Iris pigment epithelial cell (primary cell): Measurements from ENCODE around the gene OLIG3.

Experiments
- DNase-seq: peaks from one replicate; pipeline ENCODE4 v3.0.0-alpha.2; 2011; ENCODE audit warnings: low read depth

The OLIG3 gene

GRCh38 chr6:137494281-137494987, at the start of gene OLIG3:
OLIG3 (minus strand) TSS chr6:137494394; CDS start chr6:137494170, 224 bp downstream.
- no peak for DNase-seq

- no peak for DNase-seq
Measured at GRCh38 chr6:137543114-137543513, 48.9 kb upstream of the OLIG3 start.

- no peak for DNase-seq
Measured at GRCh38 chr6:137542713-137543112, 48.5 kb upstream of the OLIG3 start.

DNA sequence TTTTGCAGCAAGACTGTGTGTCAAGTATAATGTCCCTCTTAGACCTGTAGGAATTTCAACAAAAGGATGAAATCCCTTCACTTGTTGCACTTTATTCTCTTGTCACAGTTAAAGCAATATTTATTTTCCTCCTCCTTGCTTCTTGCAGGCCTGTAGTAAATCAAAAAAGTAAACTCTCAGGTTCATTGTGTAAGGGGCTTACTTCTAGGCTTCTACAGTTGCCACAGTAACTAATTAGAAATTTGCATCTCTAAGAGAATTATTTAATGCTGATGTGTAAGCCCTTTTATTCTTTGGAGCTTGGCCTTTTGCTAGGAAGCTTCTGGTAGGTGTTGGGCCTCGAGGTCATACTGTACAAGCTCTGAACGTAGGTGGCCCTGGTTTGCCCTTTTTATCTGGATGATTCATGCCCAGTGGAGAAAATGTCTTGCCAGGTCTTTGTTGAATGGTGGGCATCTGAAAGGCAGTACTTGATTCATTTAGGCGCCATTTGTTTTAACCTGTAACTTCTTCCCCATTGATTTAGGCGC, 47.4 kb upstream of the OLIG3 start:
- no peak for DNase-seq

GRCh38 chr6:137536104-137536773, 42.0 kb upstream of the OLIG3 start:
- DNase-seq, result no peak

- DNase-seq, result no peak
Measured at GRCh38 chr6:137531376-137532092, 37.3 kb upstream of the OLIG3 start.

DNA sequence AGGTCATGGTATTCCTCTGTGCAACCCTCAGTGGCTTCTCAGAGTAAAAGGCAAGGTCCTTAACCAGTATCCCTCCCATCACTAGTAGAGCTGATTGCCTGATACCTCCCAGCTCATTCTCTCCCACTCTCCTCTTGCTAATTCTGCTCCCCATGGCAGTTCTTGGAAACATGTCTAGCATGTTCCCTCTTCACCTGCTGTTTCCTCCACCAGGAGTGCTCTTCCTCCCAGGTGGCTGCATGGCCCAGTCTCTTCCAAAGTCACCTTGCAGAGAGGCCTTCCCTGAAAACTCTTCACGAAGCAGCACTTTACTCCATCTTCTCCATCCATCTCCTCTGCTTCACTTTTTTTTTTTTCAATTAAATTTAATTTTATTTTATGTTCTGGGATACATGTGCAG, 36.2 kb upstream of the OLIG3 start:
- no peak for DNase-seq

DNA sequence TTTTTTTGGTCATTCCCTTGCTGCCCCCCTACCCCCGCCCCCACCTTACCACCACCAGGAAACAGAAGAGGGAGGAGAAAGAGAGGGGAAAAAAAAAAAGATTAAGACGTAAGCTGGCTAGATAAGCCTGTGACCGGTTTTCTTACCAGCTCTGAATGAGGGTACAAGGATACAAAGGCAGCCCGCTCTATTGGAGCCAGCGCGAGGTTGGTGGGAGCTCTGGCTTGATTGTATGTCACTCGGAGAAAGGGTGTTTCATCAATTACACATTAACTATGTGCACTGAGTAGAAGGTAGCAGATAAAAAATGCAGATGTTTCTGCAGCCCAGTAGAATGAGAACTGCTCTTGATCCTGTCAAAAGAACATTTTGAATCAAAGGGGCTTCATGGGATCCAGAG, 28.6 kb upstream of the OLIG3 start:
- no peak for DNase-seq

DNA sequence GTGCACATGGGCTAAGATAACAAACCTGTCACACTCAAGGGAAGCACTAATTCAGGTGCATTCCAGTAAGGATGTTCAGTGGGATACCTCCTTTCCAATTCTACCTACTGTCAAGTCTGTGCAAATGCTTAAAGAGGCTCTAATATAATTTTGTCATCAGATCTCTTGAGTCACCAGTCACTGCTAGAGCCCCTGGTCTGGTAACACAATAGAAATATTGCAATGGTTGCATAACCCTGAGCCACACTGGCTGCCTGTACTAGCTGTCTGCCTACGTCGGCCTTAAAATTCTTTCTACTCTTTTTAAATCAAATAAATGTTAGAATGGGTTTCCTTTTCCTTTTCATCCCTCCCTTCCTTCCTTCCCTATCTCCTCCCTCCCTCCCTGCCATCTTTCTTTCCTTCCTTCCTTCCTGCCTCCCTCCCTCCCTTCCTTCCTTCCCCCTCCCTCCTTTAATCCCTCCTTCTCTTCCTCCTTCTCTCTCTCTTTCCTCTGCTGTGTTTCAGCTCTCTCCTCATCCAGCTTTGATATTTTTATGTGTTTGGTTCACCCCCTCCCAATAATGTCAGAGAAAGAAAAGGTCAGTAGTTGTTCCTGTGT, 28.1 kb upstream of the OLIG3 start:
- no peak for DNase-seq

- DNase-seq, result no peak
Measured at GRCh38 chr6:137520520-137520919, 26.3 kb upstream of the OLIG3 start.

GRCh38 chr6:137519629-137520176, 25.5 kb upstream of the OLIG3 start:
- no peak for DNase-seq

DNA sequence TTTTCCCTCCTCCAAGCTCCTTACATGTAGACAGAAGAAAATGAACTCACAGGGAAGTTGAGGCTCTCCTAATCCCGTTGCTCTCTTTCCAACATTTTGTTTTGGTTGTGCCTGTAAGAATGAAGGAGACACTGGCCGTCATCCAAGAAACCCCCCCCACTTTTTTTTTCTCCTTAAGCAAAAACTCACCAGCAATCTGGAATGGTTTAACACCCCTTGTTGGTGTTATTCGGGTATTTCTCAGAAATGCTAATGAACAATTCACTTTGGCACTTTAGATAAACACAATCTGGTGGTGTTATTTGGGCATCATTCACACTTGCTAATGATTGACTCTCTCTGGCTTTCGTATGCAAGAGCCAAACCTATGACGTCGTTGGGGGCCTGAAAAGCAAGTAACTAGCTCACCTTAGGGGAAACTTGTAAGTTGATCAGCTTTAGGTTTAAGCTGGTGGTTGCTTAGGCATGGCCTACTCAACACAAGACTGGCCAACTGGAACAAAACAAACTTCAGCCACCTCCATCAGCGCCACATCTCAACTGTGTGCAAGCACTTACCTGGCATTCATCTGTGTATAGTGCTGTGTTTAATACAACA, 24.3 kb upstream of the OLIG3 start:
- DNase-seq, result no peak

DNA sequence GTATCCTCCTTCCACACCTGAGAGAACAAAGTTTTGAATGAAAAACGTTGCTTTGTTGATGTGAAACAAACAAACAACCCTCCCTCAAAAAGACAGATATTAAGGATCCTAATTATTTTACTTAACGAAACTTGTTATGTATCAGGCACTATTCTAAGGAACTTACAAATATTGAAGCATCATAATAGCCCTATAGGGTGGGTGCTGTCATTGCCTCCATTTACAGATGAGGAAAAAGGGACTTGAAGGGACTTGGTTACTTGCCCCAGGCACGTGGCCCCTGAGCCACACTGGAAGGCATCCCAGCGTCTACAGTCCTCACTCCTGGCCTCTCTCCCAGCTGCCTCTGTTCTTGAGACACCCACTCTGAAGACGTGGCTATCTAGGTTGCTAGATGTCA, 20.2 kb upstream of the OLIG3 start:
- DNase-seq, result no peak

DNA sequence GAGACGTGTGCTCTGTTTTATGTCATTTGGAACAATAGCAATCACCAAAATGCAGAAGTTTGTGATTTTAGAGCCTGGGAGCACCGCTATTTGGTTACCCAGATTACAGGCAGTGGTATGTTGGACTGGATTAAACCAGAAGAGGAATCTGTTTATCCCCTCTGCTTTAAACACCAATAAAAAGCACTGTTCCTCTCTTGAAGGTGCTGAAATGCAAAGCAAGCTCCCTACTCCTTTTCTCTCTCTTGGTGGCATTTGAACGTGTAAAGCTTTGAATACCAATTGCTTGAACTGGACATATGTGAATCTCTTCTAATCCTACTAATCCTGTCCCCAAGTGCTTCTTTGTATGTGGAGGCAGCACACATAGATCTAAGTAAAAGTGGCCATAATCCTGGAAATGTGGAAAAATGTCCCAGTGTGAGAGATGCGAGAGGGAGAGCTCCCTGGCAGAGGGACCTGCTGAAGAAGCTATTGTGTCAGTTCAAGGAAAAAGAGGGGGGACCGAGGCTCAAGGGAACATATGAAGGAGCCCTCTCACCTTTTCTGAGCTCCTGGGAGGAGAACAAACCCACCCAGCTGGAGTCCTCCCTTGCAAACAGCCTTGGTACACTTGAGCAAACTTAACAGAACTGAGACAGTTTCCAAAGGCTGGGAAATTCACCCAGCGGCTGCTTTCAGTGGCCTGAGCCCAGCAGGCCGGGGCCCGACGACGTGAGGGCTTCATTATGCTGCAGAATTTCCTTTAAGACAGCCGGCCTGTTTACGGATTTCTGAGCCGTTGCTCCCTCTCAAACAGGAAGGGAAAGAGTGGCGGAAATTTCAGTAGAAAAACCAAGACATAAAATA, 18.8 kb upstream of the OLIG3 start:
- DNase-seq, result no peak

DNA sequence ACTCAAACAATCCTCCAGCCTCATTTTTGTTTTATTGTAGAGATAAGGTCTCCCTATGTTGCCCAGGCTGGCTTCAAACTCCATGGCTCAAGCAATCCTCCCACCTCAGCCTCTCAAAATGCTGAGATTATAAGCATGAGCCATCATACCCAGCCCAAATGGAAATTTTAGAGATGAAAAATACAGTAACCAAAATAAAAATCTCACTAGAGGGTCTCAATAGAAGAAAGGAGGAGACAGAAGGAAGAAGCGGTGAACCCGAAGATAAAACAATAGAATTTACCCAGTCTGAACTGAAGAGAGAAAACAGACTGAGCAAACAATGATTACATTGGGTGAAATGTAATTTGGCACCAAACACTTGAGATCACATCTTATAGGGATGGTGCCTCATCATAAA, 16.7 kb upstream of the OLIG3 start:
- no peak for DNase-seq

GRCh38 chr6:137498481-137499190, 4.4 kb upstream of the OLIG3 start:
- no peak for DNase-seq

DNA sequence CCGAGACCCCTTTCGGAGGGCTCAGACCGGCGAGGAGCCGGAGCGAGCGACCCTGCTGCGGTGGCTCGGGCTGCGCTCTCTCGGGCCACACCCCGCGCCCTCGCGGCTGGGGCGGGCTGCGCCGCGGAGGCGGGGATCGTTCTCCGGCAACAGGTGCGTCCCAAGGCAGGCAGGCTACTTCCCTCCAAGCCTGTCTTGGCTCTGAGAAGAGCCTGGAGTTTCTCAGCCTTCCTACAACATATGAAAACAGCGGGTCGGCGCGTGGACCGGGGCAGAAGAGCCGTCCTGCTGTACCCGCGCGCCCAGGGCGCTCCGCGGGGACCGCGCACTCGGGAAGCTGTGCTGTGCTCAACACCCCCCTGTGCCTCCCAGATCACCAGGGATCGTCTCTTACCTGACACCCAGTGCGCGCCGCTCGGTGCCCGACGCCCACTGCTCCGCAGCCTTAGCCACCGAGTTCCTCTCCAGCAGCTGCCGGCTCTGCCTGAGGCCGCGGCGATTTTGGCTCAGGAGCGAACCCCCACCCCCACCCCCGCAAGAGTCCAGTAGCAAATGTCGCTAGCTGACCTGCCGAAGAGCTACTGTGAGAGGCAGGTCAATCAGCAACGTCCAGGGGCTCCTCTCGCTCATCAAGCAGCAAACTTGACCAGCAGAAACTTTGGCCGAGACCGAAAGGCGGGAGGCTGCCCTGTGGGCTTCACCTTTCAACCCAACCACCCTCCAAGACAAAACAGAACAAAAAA, 3.7 kb upstream of the OLIG3 start:
- no peak for DNase-seq

- no peak for DNase-seq
Measured at GRCh38 chr6:137496909-137497720, 2.9 kb upstream of the OLIG3 start.

DNA sequence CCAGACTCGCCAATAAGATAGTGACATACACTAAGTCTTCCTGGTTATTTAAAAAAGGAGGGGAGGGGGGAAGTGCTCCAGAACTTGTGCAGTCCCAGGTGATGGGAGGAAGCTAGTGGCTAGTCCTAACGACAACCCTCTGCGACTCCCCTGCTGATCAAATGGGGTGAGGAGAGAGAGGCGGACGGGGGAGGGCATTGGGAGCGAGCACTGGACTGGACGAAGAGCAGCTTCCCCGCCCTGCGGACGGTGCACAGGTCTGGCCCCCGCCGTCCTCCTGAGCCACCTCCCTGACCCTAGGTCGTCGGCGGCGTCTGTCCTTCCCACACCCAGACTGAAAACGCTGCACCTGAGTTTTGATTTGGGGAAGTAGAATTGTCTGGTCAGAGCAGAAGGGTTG, 2.2 kb upstream of the OLIG3 start:
- DNase-seq, result no peak
